ENCODE data around the gene TAL1.

Gene TAL1

GRCh38 chr1:47180603-47181094, 51.4 kb downstream of the TAL1 start:
- TF ChIP-seq GATA2 (IDR thresholded peaks at IDR 0.05; ENCODE audit: low read depth, low read length) (no peak), GATA3 (IDR thresholded peaks at IDR 0.05; ENCODE audit: low read depth, low read length) (no peak)

DNA sequence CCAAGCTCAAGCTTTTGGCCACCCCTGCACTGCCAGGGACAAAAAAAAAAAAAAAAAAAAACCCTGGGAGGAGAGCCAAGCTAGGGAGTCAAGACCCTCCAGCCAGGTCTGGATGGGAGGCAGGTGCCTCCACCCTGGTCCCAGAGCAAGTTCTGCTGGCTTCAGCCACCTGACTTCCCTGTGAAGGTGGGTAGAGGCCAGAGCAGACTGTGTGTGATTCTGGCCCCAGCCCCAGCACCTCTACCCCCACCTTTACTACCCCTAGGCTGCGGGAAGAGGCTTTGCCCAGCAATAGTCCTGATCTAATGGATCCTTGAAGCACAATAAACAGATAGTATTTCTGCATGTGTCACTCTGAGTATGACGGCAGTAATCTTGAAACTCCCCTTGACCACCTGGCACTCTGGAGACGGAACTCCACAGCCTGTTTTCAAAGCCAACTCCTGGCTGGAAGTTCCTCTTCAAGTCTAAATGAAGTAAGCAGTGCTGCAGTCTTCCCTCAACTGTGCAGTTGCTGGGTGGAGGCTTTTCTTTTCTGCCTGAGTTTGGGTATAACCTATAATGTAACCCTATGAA, 51.9 kb downstream of the TAL1 start:
- no peak for TF ChIP-seq GATA2 (IDR thresholded peaks at IDR 0.05; ENCODE audit: low read depth, low read length)
- TF ChIP-seq GATA3 (IDR thresholded peaks at IDR 0.05; ENCODE audit: low read depth, low read length): no peak

DNA sequence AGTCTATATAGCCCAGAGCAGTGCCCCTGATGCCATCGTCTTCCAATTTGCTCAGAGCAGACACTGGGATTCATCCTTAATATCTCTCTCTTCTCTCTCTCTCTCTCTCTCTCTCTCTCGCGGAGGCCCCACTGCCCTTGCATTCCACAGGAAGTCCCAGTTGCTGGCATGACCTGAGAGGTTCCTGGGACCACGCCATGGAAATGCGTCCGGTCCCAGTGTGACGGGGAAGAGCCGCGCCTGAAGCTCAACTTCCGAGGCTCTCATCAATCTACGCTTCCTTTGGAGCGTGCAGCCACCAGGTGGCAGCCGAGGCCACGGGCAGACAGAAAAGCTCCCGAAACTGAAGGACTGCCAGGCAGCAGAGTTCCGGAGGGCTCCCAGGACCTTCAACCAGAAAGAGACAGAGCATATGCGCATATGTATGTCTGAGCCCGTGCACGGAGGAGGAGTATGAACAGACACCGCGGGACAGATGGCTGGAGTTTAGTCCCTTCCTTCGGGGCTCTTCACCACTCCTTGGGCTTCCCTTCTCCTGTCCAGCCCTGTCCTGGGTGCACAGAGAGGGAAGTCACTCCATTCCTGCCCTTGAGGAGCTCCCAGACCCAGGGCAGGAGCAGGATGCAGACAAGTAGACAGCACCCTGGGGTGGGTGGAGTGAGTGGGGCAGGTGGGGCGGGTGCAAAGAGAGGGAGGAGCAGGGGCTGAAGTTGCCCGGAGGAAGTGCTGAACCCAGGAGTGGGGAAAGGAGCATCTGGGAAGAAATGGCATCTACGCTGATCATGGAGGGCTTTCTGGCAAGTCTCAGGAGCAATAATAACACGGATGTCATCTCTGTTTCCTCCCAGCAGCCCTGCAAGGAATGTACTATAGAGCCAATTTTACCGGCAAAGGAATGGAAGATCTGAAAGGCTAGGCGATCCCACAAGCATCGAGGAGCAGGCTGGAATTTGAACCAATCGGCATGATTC, 52.7 kb downstream of the TAL1 start:
- TF ChIP-seq GATA3 (IDR thresholded peaks at IDR 0.05; ENCODE audit: low read depth, low read length): no peak
- TF ChIP-seq GATA2 (IDR thresholded peaks at IDR 0.05; ENCODE audit: low read depth, low read length): no peak

- TF ChIP-seq GATA2 (IDR thresholded peaks at IDR 0.05; ENCODE audit: low read depth, low read length) (no peak), GATA3 (IDR thresholded peaks at IDR 0.05; ENCODE audit: low read depth, low read length) (no peak)
These were observed 53.4 kb downstream of the TAL1 start for GRCh38 chr1:47178654-47179016.

DNA sequence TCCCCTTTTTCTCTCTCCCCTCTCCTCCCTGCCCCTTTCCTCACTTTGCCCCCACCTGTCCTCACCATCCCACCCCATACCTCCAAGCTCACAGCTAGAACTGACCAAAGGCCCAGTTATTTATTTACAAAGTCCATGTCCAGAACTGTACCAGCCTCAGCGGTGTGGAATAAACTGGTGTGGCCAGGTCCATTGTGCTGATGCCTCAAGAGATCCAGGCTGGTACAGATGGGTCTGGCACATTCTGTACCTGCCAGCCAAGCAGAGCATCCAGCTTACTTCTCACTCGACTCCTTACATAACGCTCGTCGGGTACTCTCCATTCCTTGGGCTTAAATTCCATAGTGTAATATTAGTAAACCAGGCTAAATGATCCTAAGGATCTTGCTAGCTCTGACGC, 54.0 kb downstream of the TAL1 start:
- TF ChIP-seq GATA3 (IDR thresholded peaks at IDR 0.05; ENCODE audit: low read depth, low read length): no peak
- TF ChIP-seq GATA2 (IDR thresholded peaks at IDR 0.05; ENCODE audit: low read depth, low read length): no peak

GRCh38 chr1:47175227-47175934, 56.6 kb downstream of the TAL1 start:
- no peak for TF ChIP-seq GATA2 (IDR thresholded peaks at IDR 0.05; ENCODE audit: low read depth, low read length)
- TF ChIP-seq GATA3 (IDR thresholded peaks at IDR 0.05; ENCODE audit: low read depth, low read length): no peak

DNA sequence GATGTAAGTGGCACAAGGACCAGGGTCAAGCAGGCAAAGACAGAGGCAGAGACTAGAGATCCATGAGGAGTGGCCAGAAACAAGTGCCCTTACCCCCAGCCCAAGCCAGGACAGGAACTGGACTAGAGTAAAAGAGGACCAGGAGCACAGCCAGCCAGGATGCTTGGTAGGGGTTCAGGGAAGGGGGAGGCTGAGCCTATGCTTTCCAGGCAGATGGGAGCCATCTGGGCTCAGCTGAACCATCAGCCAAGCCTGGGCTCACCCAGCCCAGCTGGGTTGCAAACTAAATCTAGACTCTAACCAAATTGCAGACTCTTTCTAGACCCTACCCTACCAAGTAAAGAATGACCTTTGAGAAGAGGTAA, 57.4 kb downstream of the TAL1 start:
- TF ChIP-seq GATA2 (IDR thresholded peaks at IDR 0.05; ENCODE audit: low read depth, low read length): no peak
- no peak for TF ChIP-seq GATA3 (IDR thresholded peaks at IDR 0.05; ENCODE audit: low read depth, low read length)

- TF ChIP-seq GATA3 (IDR thresholded peaks at IDR 0.05; ENCODE audit: low read depth, low read length) (no peak), GATA2 (IDR thresholded peaks at IDR 0.05; ENCODE audit: low read depth, low read length) (no peak)
These were observed 59.2 kb downstream of the TAL1 start for GRCh38 chr1:47172782-47173181.

Measured in SH-SY5Y (cell line).